ENCODE data around the gene LRRC23. TPM values are rescaled to one million over a fixed set of nuclear protein-coding genes. Genes with fewer than 3 reads are reported as not detected.

The LRRC23 gene
- polyA plus RNA-seq, 1 of the 3 experiments (the other 2 are of a cell fraction), result 11.9 TPM

DNA sequence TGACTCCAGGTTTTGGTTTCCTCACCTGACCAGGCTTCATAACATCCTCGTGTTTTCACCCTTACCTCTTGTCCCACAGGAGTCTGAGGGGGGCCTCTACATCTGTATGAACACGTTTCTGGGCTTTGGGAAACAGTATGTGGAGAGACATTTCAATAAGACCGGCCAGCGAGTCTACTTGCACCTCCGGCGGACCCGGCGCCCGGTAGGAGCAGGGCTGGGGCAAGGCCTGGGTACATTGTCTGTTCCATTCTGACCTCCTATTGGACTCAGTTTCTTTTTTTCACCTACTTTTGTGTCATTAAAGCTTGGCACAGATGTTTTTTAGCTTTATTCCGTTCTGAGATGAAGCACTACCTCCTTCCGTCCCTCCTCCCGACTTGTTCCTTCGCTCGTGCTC is 49.3 kb upstream of the LRRC23 start:
- H3F3A ChIP-seq (replicated peaks; ENCODE audit: insufficient read depth), result peaks cover 16% of the 10 kb centered on the region
- no peak for DNase-seq
- no peaks in the 10 kb centered on the region for H3K9me2 ChIP-seq
- WGBS (ENCODE audit: low lambda C conversion rate), result 96% methylated on average over 14 of the region's 14 CpGs
- peaks cover 7 to 17% of the 10 kb centered on the region in 2 experiments for H3K4me1 ChIP-seq (ENCODE audit: control insufficient read depth in 1 of 2, insufficient read depth in 2 of 2, low read depth in 1 of 2, low read length in 1 of 2)
- H3K36me3 ChIP-seq (replicated peaks in 1 of 2; ENCODE audit: control insufficient read depth in 1 of 2, insufficient read depth in 2 of 2, low read length in 1 of 2), result peaks cover 30 to 53% of the 10 kb centered on the region in 2 experiments
- TF ChIP-seq, protein P1, sequence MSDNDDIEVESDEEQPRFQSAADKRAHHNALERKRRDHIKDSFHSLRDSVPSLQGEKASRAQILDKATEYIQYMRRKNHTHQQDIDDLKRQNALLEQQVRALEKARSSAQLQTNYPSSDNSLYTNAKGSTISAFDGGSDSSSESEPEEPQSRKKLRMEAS (IDR thresholded peaks at IDR 0.05; ENCODE audit: low read depth), result no peak
- no peak overlapping the region for H3K4me2 ChIP-seq
- peaks cover 40% of the 10 kb centered on the region for H3K79me2 ChIP-seq (ENCODE audit: insufficient read depth)
- ChIA-PET POLR2A (interaction anchor here (1.0 to 1.2 kb wide), 2 partner anchors 9 to 12 kb away, joined by 4 read pairs; partner anchors contain the start of gene TPI1), CTCF (interaction anchor here (1.1 to 19.4 kb wide), 5 partner anchors 13 to 88 kb away, joined by 3 to 225 read pairs (median 11); partner anchors contain the start of genes P3H3, SPSB2 and TPI1)
- H2AFZ ChIP-seq (ENCODE audit: low read depth), result no peak overlapping the region
- no peak overlapping the region for H3K9ac ChIP-seq
- no peaks in the 10 kb centered on the region for H3K27me3 ChIP-seq (ENCODE audit: insufficient read depth)
- H4K20me1 ChIP-seq (ENCODE audit: insufficient read depth), result no peaks in the 10 kb centered on the region; the same call in 1 of the 2 replicates
- H3K4me3 ChIP-seq (ENCODE audit: low read depth in 2 of 2, low read length in 1 of 2), result no peak overlapping the region
- no peak overlapping the region for H3K27ac ChIP-seq (ENCODE audit: low read depth in 2 of 2, low read length in 1 of 2)
- no peaks in the 10 kb centered on the region for H3K9me3 ChIP-seq

GRCh38 chr12:6858799-6859198 is 45.8 kb upstream of the LRRC23 start:
- TF ChIP-seq RCOR1 (IDR thresholded peaks at IDR 0.05; ENCODE audit: low read length) (no peak), ELF1 (IDR thresholded peaks at IDR 0.05) (no peak), MXI1 (IDR thresholded peaks at IDR 0.05; ENCODE audit: low read depth, low read length) (no peak), RFX5 (IDR thresholded peaks at IDR 0.05; ENCODE audit: low read length) (no peak), MEF2A (IDR thresholded peaks at IDR 0.05; ENCODE audit: borderline replicate concordance, low read depth) (no peak), GABPA (IDR thresholded peaks at IDR 0.05; ENCODE audit: low read depth) (no peak), PBX3 (IDR thresholded peaks at IDR 0.05) (no peak)
- TF ChIP-seq, protein P2, sequence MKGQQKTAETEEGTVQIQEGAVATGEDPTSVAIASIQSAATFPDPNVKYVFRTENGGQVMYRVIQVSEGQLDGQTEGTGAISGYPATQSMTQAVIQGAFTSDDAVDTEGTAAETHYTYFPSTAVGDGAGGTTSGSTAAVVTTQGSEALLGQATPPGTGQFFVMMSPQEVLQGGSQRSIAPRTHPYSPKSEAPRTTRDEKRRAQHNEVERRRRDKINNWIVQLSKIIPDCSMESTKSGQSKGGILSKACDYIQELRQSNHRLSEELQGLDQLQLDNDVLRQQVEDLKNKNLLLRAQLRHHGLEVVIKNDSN (IDR thresholded peaks at IDR 0.05; ENCODE audit: borderline replicate concordance, low read depth), result no peak
- no peaks in the 10 kb centered on the region; the same call in 1 of the 2 replicates for H4K20me1 ChIP-seq (ENCODE audit: insufficient read depth)
- no peak overlapping the region for H2AFZ ChIP-seq (ENCODE audit: low read depth)
- no peaks in the 10 kb centered on the region for H3K9me2 ChIP-seq
- H3F3A ChIP-seq (replicated peaks; ENCODE audit: insufficient read depth), result peaks cover 4% of the 10 kb centered on the region
- no peak overlapping the region for H3K27ac ChIP-seq (ENCODE audit: low read depth in 2 of 2, low read length in 1 of 2)
- H3K36me3 ChIP-seq (replicated peaks in 1 of 2; ENCODE audit: control insufficient read depth in 1 of 2, insufficient read depth in 2 of 2, low read length in 1 of 2), result peaks cover 44 to 85% of the 10 kb centered on the region in 2 experiments
- H3K4me1 ChIP-seq (ENCODE audit: control insufficient read depth in 1 of 2, insufficient read depth in 2 of 2, low read depth in 1 of 2, low read length in 1 of 2), result peaks cover 4% of the 10 kb centered on the region in 2 experiments; a peak in 3 of 4 replicates
- H3K9me3 ChIP-seq, result no peaks in the 10 kb centered on the region
- no peak overlapping the region for H3K4me3 ChIP-seq (ENCODE audit: low read depth in 2 of 2, low read length in 1 of 2)
- DNase-seq, result no peak
- H3K9ac ChIP-seq, result no peak overlapping the region
- H3K79me2 ChIP-seq (ENCODE audit: insufficient read depth), result peaks cover 22% of the 10 kb centered on the region
- CTCF ChIA-PET, result interaction anchor here (0.6 to 2.2 kb wide), 3 partner anchors 14 to 107 kb away, joined by 3 to 12 read pairs (median 4); partner anchors contain the start of gene SPSB2
- no peaks in the 10 kb centered on the region for H3K27me3 ChIP-seq (ENCODE audit: insufficient read depth)
- no peak overlapping the region for H3K4me2 ChIP-seq
- 69% methylated on average over 2 of the region's 2 CpGs for WGBS (ENCODE audit: low lambda C conversion rate)
- POLR2A ChIA-PET, result interaction anchor here (0.6 to 1.1 kb wide), 2 partner anchors 9 to 10 kb away, joined by 3 read pairs; no protein-coding TSS in a partner anchor

DNA sequence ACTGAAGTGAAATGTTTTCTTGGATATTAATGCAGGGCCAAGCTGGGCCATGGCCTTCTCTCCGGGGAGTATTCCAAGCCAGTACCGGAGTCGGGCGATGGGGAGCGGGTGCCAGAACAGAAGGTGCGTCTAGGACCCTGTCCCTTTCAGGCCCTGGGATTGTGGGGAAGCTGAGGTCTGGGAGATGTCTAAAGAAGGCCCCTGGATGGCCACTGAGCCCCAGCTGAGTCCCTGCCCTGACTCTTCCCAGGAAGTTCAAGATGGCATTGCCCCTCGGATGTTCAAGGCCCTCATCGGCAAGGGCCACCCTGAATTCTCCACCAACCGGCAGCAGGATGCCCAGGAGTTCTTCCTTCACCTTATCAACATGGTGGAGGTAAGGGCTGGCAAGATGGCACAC is 44.5 kb upstream of the LRRC23 start:
- H3K4me2 ChIP-seq, result no peak overlapping the region
- 100% methylated on average over 4 of the region's 9 CpGs for WGBS (ENCODE audit: low lambda C conversion rate)
- no peaks in the 10 kb centered on the region for H3K9me3 ChIP-seq
- POLR2A ChIA-PET, result no interaction called here
- TF ChIP-seq SMC3 (IDR thresholded peaks at IDR 0.05; ENCODE audit: low read depth, low read length), result no peak
- TF ChIP-seq FOSL2 (IDR thresholded peaks at IDR 0.05; ENCODE audit: borderline replicate concordance, low read depth), result no peak
- TF ChIP-seq SIN3A (IDR thresholded peaks at IDR 0.05; ENCODE audit: borderline replicate concordance, low read depth, low read length), result no peak
- TF ChIP-seq RCOR1 (IDR thresholded peaks at IDR 0.05; ENCODE audit: low read length), result no peak
- no peak for TF ChIP-seq TAF1 (IDR thresholded peaks at IDR 0.05; ENCODE audit: borderline replicate concordance, low read depth, low read length)
- no peak for TF ChIP-seq REST (IDR thresholded peaks at IDR 0.05; ENCODE audit: low read depth, low read length)
- H3K27ac ChIP-seq (ENCODE audit: low read depth in 2 of 2, low read length in 1 of 2), result no peak overlapping the region
- no peak overlapping the region for H3K9ac ChIP-seq
- H3F3A ChIP-seq (replicated peaks; ENCODE audit: insufficient read depth), result peaks cover 4% of the 10 kb centered on the region
- DNase-seq, result no peak
- no peaks in the 10 kb centered on the region for H3K9me2 ChIP-seq
- H4K20me1 ChIP-seq (ENCODE audit: insufficient read depth), result no peaks in the 10 kb centered on the region; the same call in 1 of the 2 replicates
- H3K36me3 ChIP-seq (replicated peaks in 1 of 2; ENCODE audit: control insufficient read depth in 1 of 2, insufficient read depth in 2 of 2, low read length in 1 of 2), result peaks cover 40 to 88% of the 10 kb centered on the region in 2 experiments
- H2AFZ ChIP-seq (ENCODE audit: low read depth), result no peak overlapping the region
- H3K79me2 ChIP-seq (ENCODE audit: insufficient read depth), result peaks cover 9% of the 10 kb centered on the region
- no peak overlapping the region for H3K4me3 ChIP-seq (ENCODE audit: low read depth in 2 of 2, low read length in 1 of 2)
- no peaks in the 10 kb centered on the region for H3K4me1 ChIP-seq (ENCODE audit: control insufficient read depth in 1 of 2, insufficient read depth in 2 of 2, low read depth in 1 of 2, low read length in 1 of 2)
- CTCF ChIA-PET, result interaction anchor here (1.9 to 2.4 kb wide), 3 partner anchors 9 to 24 kb away, joined by 8 to 13 read pairs (median 12); partner anchors contain the start of gene SPSB2
- no peaks in the 10 kb centered on the region for H3K27me3 ChIP-seq (ENCODE audit: insufficient read depth)
